ENCODE results near the gene SGK1.
A peak's percentile ranks its signal among the peaks of the same experiment; 100 is the strongest.
"Not testable (repeated sequence)": the region's sequence is repeated elsewhere in the genome, so short reads cannot be mapped to it uniquely, and the experiment has no call there.

SGK1 gene

GRCh38 chr6:134249759-134250602, 67.9 kb downstream of the SGK1 start:
- no peak for DNase-seq

- DNase-seq: no peak
Measured at GRCh38 chr6:134249239-134249758, 68.6 kb downstream of the SGK1 start.

GRCh38 chr6:134247844-134248580, 69.9 kb downstream of the SGK1 start:
- DNase-seq: no peak

DNA sequence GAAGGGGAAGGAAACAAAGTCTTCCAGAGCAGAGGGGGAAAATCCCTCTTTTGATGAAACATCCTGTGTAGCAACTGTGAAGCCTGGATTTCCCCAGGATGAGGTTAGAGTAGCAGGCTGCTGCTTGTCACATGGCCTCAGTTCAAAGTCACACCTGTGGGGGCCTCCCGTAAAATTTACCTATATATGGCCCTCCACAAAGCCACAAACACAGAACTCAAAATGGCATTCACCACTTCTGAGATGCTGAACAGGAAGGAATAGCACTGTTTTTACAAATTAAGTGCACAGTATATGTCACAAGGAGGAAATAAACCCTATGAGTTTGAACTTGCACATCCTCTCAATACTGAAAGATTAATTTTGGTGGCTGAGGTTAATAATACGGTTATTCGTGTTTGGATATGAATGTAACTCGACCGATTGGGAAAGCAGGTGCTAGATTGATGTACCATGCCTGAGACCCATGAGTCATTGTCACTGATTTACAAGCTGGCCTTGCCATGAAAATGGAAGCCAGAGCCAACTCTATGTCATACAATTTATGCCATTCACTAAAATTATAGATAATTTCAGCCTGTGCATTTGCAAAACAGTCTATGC, 70.6 kb downstream of the SGK1 start:
- peak; percentile 73 for DNase-seq

DNA sequence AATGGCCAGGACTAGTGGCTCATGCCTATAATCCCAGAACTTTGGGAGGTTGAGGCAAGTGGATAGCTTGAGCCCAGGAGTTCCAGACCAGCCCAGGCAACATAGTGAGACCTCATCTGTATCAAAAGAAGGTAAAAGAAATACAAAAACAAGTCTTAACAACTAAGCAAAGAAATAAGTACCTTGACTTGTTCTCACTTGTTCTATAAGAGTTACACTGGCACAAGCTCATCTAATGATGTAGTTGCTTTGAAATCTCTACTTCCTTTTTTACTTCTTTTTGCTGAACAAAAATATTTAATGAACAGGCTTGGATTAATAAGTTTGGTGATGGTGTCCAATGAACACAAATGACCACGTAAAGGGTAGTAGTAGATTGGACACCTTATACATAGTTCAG, 72.2 kb downstream of the SGK1 start:
- DNase-seq: no peak

- DNase-seq: no peak
Measured at GRCh38 chr6:134245041-134245440, 72.9 kb downstream of the SGK1 start.

DNA sequence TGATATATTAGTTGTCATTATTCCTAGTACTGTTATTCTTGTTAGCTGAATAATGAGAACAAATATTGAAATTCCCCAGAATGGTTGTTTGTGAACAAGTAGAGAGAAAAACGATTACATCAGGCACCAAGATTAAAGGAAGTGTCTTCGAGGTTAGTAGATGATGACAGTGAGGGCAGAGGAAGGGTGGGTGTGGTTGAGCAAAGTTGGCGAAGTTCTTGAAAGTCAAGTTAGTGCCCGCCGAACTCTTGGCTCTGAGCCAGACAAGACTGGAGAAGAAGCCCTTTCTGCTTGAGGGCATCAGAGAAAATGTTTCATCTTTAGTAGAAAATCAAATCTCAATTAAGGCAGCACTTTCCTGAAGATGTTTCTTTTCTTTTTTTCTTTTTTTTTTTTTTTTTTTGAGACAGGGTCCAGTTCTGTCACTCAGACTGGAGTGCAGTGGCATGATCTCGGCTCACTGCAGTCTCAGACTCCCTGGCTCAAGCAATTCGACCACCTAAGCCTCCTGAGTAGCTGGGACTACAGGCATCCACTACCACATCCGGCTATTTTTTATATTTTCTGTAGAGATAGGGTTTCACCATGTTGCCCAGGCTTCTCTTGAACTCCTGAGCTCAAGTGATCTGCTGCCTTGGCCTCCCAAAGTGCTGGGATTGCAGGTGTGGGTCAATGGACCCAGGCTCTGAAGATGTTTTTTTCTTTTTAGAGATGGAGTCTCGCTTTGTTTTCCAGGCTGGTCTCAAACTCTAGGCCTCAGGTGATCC, 77.1 kb downstream of the SGK1 start:
- DNase-seq: peak; percentile 28

GRCh38 chr6:134238960-134239795, 78.7 kb downstream of the SGK1 start:
- DNase-seq: no peak

GRCh38 chr6:134238006-134238405, 79.9 kb downstream of the SGK1 start:
- DNase-seq: no peak

GRCh38 chr6:134235937-134236751, 81.8 kb downstream of the SGK1 start:
- peak; percentile 20 for DNase-seq

DNA sequence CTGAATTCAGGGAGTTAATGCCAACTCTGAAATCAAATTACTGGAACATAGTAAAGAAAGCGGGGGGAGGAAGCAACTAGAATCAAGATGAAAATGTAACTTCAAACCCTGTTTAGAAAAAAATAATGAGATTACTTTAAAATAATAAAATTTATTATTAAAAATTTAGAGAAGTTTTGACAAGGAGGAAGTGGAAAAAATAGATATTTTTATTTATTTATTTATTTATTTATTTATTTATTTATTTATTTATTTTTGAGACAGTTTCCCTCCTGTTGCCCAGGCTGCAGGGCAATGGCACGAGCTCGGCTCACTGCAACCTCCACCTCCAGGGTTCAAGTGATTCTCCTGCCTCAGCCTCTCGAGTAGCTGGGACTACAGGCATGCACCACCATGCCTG, 82.6 kb downstream of the SGK1 start:
- not testable (repeated sequence) for DNase-seq

DNA sequence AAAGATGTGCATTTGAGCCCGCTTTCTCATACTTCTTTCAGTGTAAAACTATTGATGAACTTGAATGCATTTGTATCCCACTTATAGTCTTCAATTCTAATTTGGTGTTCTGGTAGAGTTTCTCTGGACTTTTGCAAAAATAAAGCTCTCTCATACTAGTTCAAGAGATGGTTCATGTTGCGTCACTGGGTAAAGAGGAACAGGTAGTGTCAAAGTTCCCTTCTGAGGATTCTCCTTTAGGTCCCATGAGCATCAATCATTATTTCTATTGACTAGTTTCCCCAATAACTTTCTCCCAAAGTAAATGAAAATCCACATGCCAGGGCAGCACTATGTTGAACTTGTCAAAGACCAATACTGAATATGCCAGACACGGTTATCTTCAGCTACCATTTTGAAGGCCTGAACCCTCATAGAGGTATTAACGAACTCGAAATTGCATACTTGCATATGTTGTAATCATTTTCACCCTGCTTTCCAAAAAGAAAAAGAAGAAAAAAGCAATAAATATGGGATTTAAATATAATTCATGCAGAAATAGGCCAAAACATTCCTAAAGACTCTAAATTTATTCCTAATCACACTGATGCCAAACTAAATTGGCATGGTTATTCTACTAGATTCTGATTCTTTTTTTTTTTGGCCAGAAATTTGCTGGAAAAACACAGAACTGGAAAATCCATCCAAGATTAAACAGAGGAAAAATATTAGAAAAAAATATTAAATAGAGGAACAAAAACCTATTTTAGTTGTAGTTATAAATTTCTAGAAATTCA, 84.5 kb downstream of the SGK1 start:
- no peak for DNase-seq

DNA sequence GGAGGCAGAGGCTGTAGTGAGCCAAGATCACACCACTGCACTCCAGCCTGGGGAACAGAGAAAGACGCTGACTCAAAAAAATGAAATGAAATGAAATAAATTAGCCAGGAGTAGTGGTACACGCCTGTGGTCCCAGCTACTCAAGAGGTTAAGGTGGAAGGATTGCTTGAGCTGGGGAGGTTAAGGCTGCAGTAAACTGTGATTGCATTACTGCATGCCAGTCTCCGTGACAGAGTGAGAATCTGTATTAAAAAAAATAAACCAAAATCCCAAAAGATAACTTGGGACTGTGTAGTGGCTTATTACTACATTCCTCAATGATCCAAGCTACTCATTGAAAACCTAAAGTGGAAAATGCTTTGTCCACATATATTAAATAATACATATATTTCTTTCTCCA, 87.0 kb downstream of the SGK1 start:
- DNase-seq: no peak

DNA sequence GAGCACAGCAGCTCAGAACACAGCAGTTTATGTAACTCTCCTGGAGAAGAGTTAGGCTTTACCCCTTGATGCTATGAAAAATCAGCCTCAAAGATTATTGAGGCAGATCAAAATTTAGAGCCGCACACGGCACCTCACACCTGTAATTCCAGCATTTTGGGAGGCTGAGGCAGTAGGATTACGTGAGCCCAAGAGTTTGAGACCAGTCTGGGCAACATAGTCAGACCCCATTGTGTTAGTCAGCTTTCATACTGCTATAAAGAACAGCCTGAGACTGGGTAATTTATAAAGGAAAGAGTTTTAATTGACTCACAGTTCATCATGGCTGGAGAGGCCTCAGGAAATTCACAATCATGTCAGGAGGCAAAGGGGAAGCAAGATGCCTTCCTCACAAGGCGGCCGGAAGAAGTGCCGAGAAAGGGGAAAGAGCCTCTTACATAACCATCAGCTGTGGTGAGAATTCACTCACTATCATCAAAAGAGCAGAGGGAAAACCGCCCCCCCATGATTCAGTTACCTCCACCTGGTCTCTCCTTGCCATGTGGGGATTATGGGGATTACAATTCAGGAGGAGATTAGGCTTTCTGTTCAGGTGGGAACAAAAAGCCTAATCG, 87.7 kb downstream of the SGK1 start:
- DNase-seq: no peak

GRCh38 chr6:134229520-134229919, 88.4 kb downstream of the SGK1 start:
- DNase-seq: no peak

GRCh38 chr6:134223796-134224420, 94.0 kb downstream of the SGK1 start:
- DNase-seq: no peak

GRCh38 chr6:134221250-134221649, 96.7 kb downstream of the SGK1 start:
- no peak for DNase-seq

GRCh38 chr6:134217798-134218140, 100.1 kb downstream of the SGK1 start:
- no peak for DNase-seq

DNA sequence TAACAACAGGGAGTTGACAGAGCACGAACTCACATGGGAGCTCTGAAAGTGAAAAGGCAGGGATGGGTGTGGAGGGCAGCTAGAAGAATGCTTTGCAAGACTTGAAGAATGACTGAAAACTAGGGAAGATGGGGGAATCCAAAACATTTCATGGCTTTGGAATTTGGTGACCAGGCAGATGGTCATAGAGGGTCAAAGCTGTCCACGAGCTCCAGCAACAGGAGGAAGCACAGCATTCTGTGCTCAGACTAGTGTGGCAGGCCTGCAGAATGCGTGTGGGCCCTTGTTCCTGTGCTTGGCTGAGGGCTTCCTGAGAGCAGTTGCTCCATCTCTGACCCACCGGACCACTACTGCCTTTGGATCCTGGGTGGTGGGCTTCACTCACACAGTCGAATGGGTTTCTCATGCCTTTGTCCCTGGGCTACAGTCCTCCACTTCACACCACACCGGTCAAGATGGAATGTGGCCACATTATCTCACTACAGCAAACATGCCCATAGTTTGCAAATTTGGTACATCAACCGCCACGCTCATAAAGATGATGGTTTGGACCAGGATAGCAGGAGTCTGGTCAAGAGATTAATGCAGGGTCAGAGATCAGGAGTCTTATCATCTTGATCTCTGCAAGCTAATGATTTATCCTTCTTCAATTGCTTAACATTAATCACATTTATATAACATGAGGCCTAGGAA, 100.7 kb downstream of the SGK1 start:
- DNase-seq: no peak
